Measurements from ENCODE around the gene UNCX. TPM values are rescaled to one million over a fixed set of nuclear protein-coding genes. Genes with fewer than 3 reads are reported as not detected.
A peak's percentile ranks its signal among the peaks of the same experiment; 100 is the strongest.

The UNCX gene
- total and polyA plus RNA-seq, 2 of the 8 experiments (the other 6 are each of a cell fraction or from before 2014, with no cell fraction given) = not detected

GRCh38 chr7:1237704-1238255, 5.1 kb downstream of the UNCX start:
- no peak overlapping the region for H3K18ac ChIP-seq (ENCODE audit: extremely low read depth, low read length)
- 2% methylated on average over 22 of the region's 29 CpGs; no CpG with 5 or more reads in 1 of the 2 experiments for WGBS, 2 experiments (ENCODE audit: extremely low coverage in 1 of 2, insufficient coverage in 1 of 2, insufficient read length in 1 of 2, insufficient replicate concordance in 2 of 2, low coverage in 1 of 2, low lambda C conversion rate in 2 of 2, missing lambda C conversion rate in 1 of 2)
- TF ChIP-seq RNF2 (IDR thresholded peaks at IDR 0.05; ENCODE audit: borderline replicate concordance, low read depth, low read length, missing control alignments, poor library complexity, severe bottlenecking) (peak; percentile 47), EZH2 (IDR thresholded peaks at IDR 0.05; ENCODE audit: low read depth, low read length, severe bottlenecking) (peak; percentile 96), SUZ12 (IDR thresholded peaks at IDR 0.05; ENCODE audit: low read length) (peak; percentile 86), TCF12 (IDR thresholded peaks at IDR 0.05; ENCODE audit: low read depth, low read length) (0 out of 2 replicates have a peak, but pooled peaks have one; percentile 9), PHF8 (conservative IDR thresholded peaks at IDR 0.05; ENCODE audit: low read depth, low read length) (no peak)
- no peak for DNase-seq (ENCODE audit: low read depth in 1 of 2, low spot score in 2 of 2)
- H3K4me2 ChIP-seq (ENCODE audit: insufficient read depth in 1 of 2, low read depth in 2 of 2, low read length in 2 of 2) = no peak overlapping the region
- H3K79me1 ChIP-seq (ENCODE audit: low read depth, low read length) = no peaks in the 10 kb centered on the region
- H2BK15ac ChIP-seq (ENCODE audit: low read length) = no peak overlapping the region
- no peaks in the 10 kb centered on the region for H3K79me2 ChIP-seq (ENCODE audit: control insufficient read depth in 1 of 2, insufficient read depth in 2 of 2, low read length in 2 of 2)
- FAIRE-seq = no peak
- no peak overlapping the region for H3K23ac ChIP-seq (ENCODE audit: insufficient read length)
- peaks cover 13 to 25% of the 10 kb centered on the region in 2 experiments for H4K20me1 ChIP-seq (replicated peaks in 1 of 2; ENCODE audit: control insufficient read depth in 1 of 2, insufficient read depth in 2 of 2, low read length in 2 of 2)
- no peak overlapping the region for H2BK5ac ChIP-seq (ENCODE audit: low read depth, low read length)
- H3K4ac ChIP-seq (replicated peaks; ENCODE audit: insufficient read length, low read depth, low read length) = no peak overlapping the region
- H4K91ac ChIP-seq (replicated peaks; ENCODE audit: insufficient read length, low read length) = no peak overlapping the region
- no peak overlapping the region for H4K8ac ChIP-seq (ENCODE audit: extremely low read depth, insufficient read depth, low read length)
- no peak overlapping the region for H3K9ac ChIP-seq (replicated peaks in 1 of 4; ENCODE audit: extremely low read depth in 1 of 4, low read depth in 3 of 4, low read length in 3 of 4)
- no peak overlapping the region for H2BK20ac ChIP-seq (ENCODE audit: low read length)
- H4K5ac ChIP-seq (ENCODE audit: insufficient read length, low read depth, low read length) = no peak overlapping the region
- H3K27ac ChIP-seq (ENCODE audit: low read depth, low read length) = no peak overlapping the region
- no peak overlapping the region for H3K14ac ChIP-seq (ENCODE audit: insufficient read length)
- ChIA-PET CTCF (ENCODE audit: partially characterized antibody) (interaction anchor here (1.2 to 3.5 kb wide), 4 partner anchors 12 to 195 kb away, joined by 3 to 18 read pairs (median 10); no protein-coding TSS in a partner anchor), POLR2A (ENCODE audit: partially characterized antibody) (interaction anchor here (1.0 to 11.2 kb wide), 4 partner anchors 8 to 12 kb away, joined by 3 to 76 read pairs (median 4); no protein-coding TSS in a partner anchor)
- H2BK120ac ChIP-seq (replicated peaks; ENCODE audit: low read depth, low read length) = no peak overlapping the region
- H3K4me1 ChIP-seq (replicated peaks in 1 of 4; ENCODE audit: control insufficient read depth in 3 of 4, insufficient read depth in 4 of 4, low read length in 3 of 4) = peaks cover 0 to 35% (median 22%) of the 10 kb centered on the region in 4 experiments; a peak in 6 of 7 replicates
- no peak overlapping the region for H3K4me3 ChIP-seq (ENCODE audit: extremely low read depth in 1 of 4, insufficient read depth in 2 of 4, low read depth in 3 of 4, low read length in 4 of 4)
- H3K56ac ChIP-seq (replicated peaks; ENCODE audit: insufficient read length, low read depth, low read length) = no peak overlapping the region
- no peaks in the 10 kb centered on the region for H3K9me3 ChIP-seq (ENCODE audit: insufficient read depth in 2 of 2, low read depth in 1 of 2, low read length in 1 of 2)
- peaks cover 95 to 99% (median 98%) of the 10 kb centered on the region in 4 experiments for H3K27me3 ChIP-seq (replicated peaks in 1 of 4; ENCODE audit: control insufficient read depth in 3 of 4, extremely low read depth in 1 of 4, insufficient read depth in 3 of 4, low read length in 3 of 4)
- no peak overlapping the region for H2AK5ac ChIP-seq (ENCODE audit: low read depth, low read length)
- H2AFZ ChIP-seq (ENCODE audit: low read length) = no peak overlapping the region
- peaks cover 3% of the 10 kb centered on the region; the same call in 1 of the 2 replicates for H3K23me2 ChIP-seq (ENCODE audit: low read depth, low read length)
- peaks cover 0 to 28% (median 0%) of the 10 kb centered on the region in 4 experiments; a peak in 1 of 8 replicates for H3K36me3 ChIP-seq (ENCODE audit: control insufficient read depth in 2 of 4, insufficient read depth in 4 of 4, low read length in 3 of 4)
- no peak overlapping the region for H2BK12ac ChIP-seq (ENCODE audit: low read depth, low read length)
